Calu3 (cell line): ENCODE data around the gene VRK1. TPM values are rescaled to one million over a fixed set of nuclear protein-coding genes. Genes with fewer than 3 reads are reported as not detected.

ENCODE experiments used
- BruUV-seq: library from RNA; stranded (reverse); fragments of 400-500 nt; replicated peaks from 2 replicates; lab custom pipeline; 2021; lab: Mats Ljungman, UMichigan
- CTCF ChIA-PET: fragments of 300-600 bp; sonication (Branson Sonifier 250); formaldehyde crosslinking; loops from one replicate; lab custom pipeline; 2022; ENCODE audit warnings: antibody characterized with exemption; lab: Charles Lee
- DNase-seq: peaks from one replicate; pipeline ENCODE4 v3.0.0; 2022
- H3K27ac Mint-ChIP-seq: one replicate; pipeline ENCODE4 v1.8.0; 2022; ENCODE audit warnings: mixed read lengths; ENCODE audit not compliant: unreplicated experiment
- H3K27me3 Mint-ChIP-seq: one replicate; pipeline ENCODE4 v1.8.0; 2022; ENCODE audit warnings: mixed read lengths; ENCODE audit not compliant: unreplicated experiment
- H3K36me3 Mint-ChIP-seq: one replicate; pipeline ENCODE4 v1.8.0; 2022; ENCODE audit warnings: mild to moderate bottlenecking, moderate library complexity, mixed read lengths; ENCODE audit not compliant: insufficient read depth, unreplicated experiment
- H3K4me1 Mint-ChIP-seq: one replicate; pipeline ENCODE4 v1.8.0; 2022; ENCODE audit warnings: mild to moderate bottlenecking, low read depth, mixed read lengths; ENCODE audit not compliant: unreplicated experiment
- H3K4me3 Mint-ChIP-seq: one replicate; pipeline ENCODE4 v1.8.0; 2022; ENCODE audit warnings: mild to moderate bottlenecking, low read depth, moderate library complexity, mixed read lengths; ENCODE audit not compliant: unreplicated experiment
- H3K9me3 Mint-ChIP-seq: one replicate; pipeline ENCODE4 v1.8.0; 2022; ENCODE audit warnings: low read depth, mixed read lengths; ENCODE audit not compliant: unreplicated experiment
- intact Hi-C: fragments of 100-400 bp; cut with micrococcal nuclease; formaldehyde crosslinking; loops from one replicate; pipeline ENCODE4 v1.10.0; 2022; ENCODE audit not compliant: unreplicated experiment
- total RNA-seq: library from RNA; stranded (reverse); gene quantifications from 2 replicates; pipeline ENCODE4 v1.2.3, GENCODE V29; 2022
- TF ChIP-seq, protein P1 (sequence below): fragments of 200-600 bp; IDR thresholded peaks from one replicate; pipeline ENCODE4 v1.8.0; 2022; ENCODE audit warnings: antibody characterized with exemption; ENCODE audit not compliant: unreplicated experiment

Gene VRK1
- total RNA-seq, 1 experiment from 2014 or later: 51.3 TPM

- Mint-ChIP-seq H3K27me3 (peaks cover 12% of the 10 kb centered on the region), H3K27ac (no peak overlapping the region), H3K4me1 (peaks cover 19% of the 10 kb centered on the region), H3K4me3 (no peak overlapping the region), H3K36me3 (no peaks in the 10 kb centered on the region), H3K9me3 (peaks cover 2% of the 10 kb centered on the region)
- CTCF ChIA-PET: no interaction called here
- intact Hi-C loops: no loop called here
- DNase-seq: no peak
- TF ChIP-seq, protein P1, sequence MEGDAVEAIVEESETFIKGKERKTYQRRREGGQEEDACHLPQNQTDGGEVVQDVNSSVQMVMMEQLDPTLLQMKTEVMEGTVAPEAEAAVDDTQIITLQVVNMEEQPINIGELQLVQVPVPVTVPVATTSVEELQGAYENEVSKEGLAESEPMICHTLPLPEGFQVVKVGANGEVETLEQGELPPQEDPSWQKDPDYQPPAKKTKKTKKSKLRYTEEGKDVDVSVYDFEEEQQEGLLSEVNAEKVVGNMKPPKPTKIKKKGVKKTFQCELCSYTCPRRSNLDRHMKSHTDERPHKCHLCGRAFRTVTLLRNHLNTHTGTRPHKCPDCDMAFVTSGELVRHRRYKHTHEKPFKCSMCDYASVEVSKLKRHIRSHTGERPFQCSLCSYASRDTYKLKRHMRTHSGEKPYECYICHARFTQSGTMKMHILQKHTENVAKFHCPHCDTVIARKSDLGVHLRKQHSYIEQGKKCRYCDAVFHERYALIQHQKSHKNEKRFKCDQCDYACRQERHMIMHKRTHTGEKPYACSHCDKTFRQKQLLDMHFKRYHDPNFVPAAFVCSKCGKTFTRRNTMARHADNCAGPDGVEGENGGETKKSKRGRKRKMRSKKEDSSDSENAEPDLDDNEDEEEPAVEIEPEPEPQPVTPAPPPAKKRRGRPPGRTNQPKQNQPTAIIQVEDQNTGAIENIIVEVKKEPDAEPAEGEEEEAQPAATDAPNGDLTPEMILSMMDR: no peak
- no TSS peak for BruUV-seq
Observed at GRCh38 chr14:96781371-96781770, 15.8 kb upstream of the VRK1 start.

- intact Hi-C loops: no loop called here
- CTCF ChIA-PET: no interaction called here
- TF ChIP-seq, protein P1: no peak
- H3K4me1 Mint-ChIP-seq: peaks cover 19% of the 10 kb centered on the region
- H3K4me3 Mint-ChIP-seq: no peak overlapping the region
- no TSS peak for BruUV-seq
- no peak overlapping the region for H3K27ac Mint-ChIP-seq
- H3K9me3 Mint-ChIP-seq: peaks cover 2% of the 10 kb centered on the region
- no peaks in the 10 kb centered on the region for H3K36me3 Mint-ChIP-seq
- peaks cover 12% of the 10 kb centered on the region for H3K27me3 Mint-ChIP-seq
- no peak for DNase-seq
Observed at GRCh38 chr14:96782436-96782835, 14.7 kb upstream of the VRK1 start.

DNA sequence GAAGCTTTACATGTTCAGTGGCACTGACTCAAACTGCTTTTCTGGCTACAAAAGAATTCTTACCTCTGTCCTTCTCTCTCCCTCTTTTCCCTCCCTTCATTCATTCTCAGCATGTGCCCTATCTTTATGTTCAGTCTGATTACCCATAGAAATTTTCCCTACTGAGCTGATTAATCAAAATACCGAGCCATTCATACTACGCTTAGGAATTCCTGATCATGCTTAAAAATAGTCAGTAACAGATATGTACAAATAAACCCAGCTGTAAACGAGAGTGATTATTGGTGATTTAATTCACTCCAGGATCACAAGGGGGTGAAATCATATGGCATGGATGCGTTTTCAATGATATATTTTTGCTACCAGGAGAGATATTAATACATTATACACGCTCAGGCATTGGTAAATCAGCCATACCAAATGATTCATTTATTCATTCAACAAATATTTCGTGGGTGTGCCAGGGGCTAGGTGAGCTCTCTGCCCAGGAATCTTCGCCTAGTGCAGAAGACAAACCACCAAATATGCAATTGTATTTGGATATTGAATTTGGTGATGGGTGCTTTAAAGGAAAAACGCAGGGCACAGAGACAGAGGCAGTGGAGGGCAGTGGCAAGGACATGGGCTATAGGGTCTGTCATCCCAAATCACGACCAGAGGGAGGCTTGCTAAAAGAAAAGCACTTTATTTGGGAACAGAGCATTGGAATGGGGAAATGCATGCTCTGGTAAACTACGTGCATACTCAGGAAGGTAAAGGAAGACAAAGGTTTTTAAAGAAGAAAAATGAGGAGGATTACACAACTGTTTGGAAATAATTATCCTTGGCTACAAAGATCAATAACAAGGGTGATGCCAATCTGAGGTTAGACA, 13.9 kb upstream of the VRK1 start:
- BruUV-seq: no TSS peak
- TF ChIP-seq, protein P1: no peak
- Mint-ChIP-seq H3K36me3 (no peaks in the 10 kb centered on the region), H3K4me3 (no peak overlapping the region), H3K27ac (peak overlapping the region; percentile 13), H3K4me1 (peaks cover 19% of the 10 kb centered on the region), H3K9me3 (no peaks in the 10 kb centered on the region), H3K27me3 (peaks cover 12% of the 10 kb centered on the region)
- CTCF ChIA-PET: interaction anchor here (0.6 to 1.0 kb wide), 3 partner anchors 12 to 1050 kb away, joined by 3 to 4 read pairs (median 4); partner anchors contain the start of gene VRK1
- DNase-seq: peak; percentile 15
- intact Hi-C loops: no loop called here

DNA sequence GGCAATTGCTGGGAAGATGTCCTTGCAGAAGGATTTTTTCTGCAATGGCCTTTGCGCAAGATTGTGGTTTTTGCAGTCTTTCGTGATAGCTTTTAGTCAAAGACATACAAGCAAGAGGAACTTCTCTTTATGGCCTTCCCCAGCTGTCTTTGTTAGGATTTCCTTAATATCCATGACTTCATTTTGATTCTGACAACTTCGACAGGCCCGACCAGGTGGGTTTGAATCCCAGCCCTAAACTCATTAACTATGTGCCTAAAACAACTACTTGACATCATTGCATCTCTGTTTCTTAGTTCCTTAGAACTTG, 13.3 kb upstream of the VRK1 start:
- Mint-ChIP-seq H3K9me3 (no peaks in the 10 kb centered on the region), H3K27ac (peak overlapping the region; percentile 13), H3K4me1 (peaks cover 19% of the 10 kb centered on the region), H3K4me3 (no peak overlapping the region), H3K36me3 (no peaks in the 10 kb centered on the region), H3K27me3 (peaks cover 12% of the 10 kb centered on the region)
- DNase-seq: no peak
- BruUV-seq: no TSS peak
- TF ChIP-seq, protein P1: no peak
- CTCF ChIA-PET: interaction anchor here (1.0 kb wide), 1 partner anchor 13 kb away, joined by 3 read pairs; the partner anchor contains the start of gene VRK1
- intact Hi-C loops: no loop called here
